PC-9 (cell line): ENCODE data around the gene FFAR3.

Experiments used
- EZH2 ChIP-seq: fragments of 200-600 bp; sonication (generic); IDR thresholded peaks from 2 replicates; pipeline ENCODE4 v1.8.0; 2017; ENCODE audit warnings: antibody characterized with exemption, low read depth
- TF ChIP-seq, protein P1 (sequence below): fragments of 200-600 bp; sonication (generic); conservative IDR thresholded peaks from 2 replicates; pipeline ENCODE4 v1.6.1; 2017; ENCODE audit warnings: mixed run types, antibody characterized with exemption, mild to moderate bottlenecking, moderate library complexity

DNA sequence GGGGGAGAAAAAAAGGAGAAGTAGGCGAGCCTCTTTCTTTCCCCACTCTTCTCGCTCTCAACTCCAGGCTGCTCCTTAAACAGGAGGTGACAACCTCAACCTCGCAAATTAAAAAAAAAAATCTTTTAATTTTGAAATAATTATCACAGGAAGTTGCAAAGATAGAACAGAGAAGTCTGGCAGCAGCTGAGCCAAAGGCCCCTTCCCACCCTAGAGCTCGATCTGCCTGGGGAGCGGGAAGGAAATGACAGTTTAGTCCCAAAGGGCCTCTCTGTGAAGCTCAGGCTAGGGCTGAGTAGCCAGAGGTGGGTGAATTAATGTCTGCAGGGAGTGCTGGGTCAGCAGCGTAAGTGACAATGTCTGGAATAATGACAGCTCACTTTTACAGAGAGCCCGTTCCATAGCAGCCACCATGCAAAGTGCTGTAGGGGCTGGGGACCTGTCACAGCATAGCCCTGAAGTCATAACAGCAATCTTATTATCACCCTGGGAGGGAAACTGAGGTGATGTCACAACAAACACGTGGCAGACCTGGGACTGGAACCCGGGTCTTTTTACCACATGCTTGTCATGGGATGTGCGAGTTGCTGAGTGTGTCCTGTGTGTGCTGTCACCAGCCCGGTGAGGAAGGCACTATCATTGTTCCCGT lies 38.1 kb upstream of the FFAR3 start:
- TF ChIP-seq, protein P1, sequence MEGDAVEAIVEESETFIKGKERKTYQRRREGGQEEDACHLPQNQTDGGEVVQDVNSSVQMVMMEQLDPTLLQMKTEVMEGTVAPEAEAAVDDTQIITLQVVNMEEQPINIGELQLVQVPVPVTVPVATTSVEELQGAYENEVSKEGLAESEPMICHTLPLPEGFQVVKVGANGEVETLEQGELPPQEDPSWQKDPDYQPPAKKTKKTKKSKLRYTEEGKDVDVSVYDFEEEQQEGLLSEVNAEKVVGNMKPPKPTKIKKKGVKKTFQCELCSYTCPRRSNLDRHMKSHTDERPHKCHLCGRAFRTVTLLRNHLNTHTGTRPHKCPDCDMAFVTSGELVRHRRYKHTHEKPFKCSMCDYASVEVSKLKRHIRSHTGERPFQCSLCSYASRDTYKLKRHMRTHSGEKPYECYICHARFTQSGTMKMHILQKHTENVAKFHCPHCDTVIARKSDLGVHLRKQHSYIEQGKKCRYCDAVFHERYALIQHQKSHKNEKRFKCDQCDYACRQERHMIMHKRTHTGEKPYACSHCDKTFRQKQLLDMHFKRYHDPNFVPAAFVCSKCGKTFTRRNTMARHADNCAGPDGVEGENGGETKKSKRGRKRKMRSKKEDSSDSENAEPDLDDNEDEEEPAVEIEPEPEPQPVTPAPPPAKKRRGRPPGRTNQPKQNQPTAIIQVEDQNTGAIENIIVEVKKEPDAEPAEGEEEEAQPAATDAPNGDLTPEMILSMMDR, result no peak
- no peak for TF ChIP-seq EZH2
